Kidney (tissue), 14 donors: ENCODE data around the gene TIMM10. TPM values are rescaled to one million over a fixed set of nuclear protein-coding genes. Genes with fewer than 3 reads are reported as not detected.
"Not testable (repeated sequence)": the region's sequence is repeated elsewhere in the genome, so short reads cannot be mapped to it uniquely, and the experiment has no call there.

Experiments
- DNase-seq, 5 donors: peaks; one replicate each; pipeline ENCODE4 v3.0.0-alpha.2; 2013 to 2020
- FAIRE-seq: peaks from 2 replicates; lab custom pipeline; 2012; peaks lifted over from hg19 to GRCh38; lab: Jason Lieb, UNC
- H3K27ac ChIP-seq, 2 donors: one replicate each; pipeline ENCODE4 v1.7.0; 2013; ENCODE audit warnings: low read depth in 2 of 2, low read length in 2 of 2, inconsistent platforms in 1 of 2
- H3K27me3 ChIP-seq: one replicate; pipeline ENCODE4 v1.7.1; 2013; ENCODE audit warnings: low read length, inconsistent platforms; ENCODE audit not compliant: control insufficient read depth, insufficient read depth
- H3K36me3 ChIP-seq, 3 donors: one replicate each; pipeline versions ENCODE4 v1.7.0 to v1.7.1; 2013; ENCODE audit warnings: low read length in 3 of 3, control low read depth in 1 of 3, inconsistent platforms in 1 of 3; ENCODE audit not compliant: insufficient read depth in 3 of 3, control insufficient read depth in 2 of 3
- H3K4me1 ChIP-seq, 3 donors: one replicate each; pipeline versions ENCODE4 v1.7.0 to v1.7.1; 2013; ENCODE audit warnings: low read length in 3 of 3, inconsistent platforms in 1 of 3, low read depth in 1 of 3; ENCODE audit not compliant: control insufficient read depth in 2 of 3, insufficient read depth in 2 of 3
- H3K4me3 ChIP-seq, 3 donors: one replicate each; pipeline versions ENCODE4 v1.7.0 to v1.8.1; 2013; ENCODE audit warnings: low read length in 3 of 3, control low read depth in 1 of 3, inconsistent platforms in 1 of 3
- H3K9ac ChIP-seq, 3 donors: one replicate each; pipeline versions ENCODE4 v1.7.0 to v1.7.1; 2013; ENCODE audit warnings: low read length in 3 of 3, control low read depth in 1 of 3, inconsistent platforms in 1 of 3
- H3K9me3 ChIP-seq, 3 donors: one replicate each; pipeline versions ENCODE4 v1.7.0 to v1.7.1; 2013; ENCODE audit warnings: low read length in 3 of 3, control low read depth in 1 of 3, inconsistent platforms in 1 of 3; ENCODE audit not compliant: control insufficient read depth in 2 of 3, insufficient read depth in 1 of 3
- CTCF ChIP-seq: IDR thresholded peaks from 3 replicates; pipeline ENCODE4 v1.5.1; 2012; ENCODE audit warnings: mild to moderate bottlenecking, moderate library complexity, borderline replicate concordance; ENCODE audit not compliant: insufficient read depth; ENCODE audit errors: extremely low read depth
- intact Hi-C: fragments of 100-400 bp; cut with DNase I; formaldehyde crosslinking; loops from one replicate; pipeline ENCODE4 v1.11.1; 2022
- polyA plus RNA-seq: library from polyadenylated mRNA; stranded (reverse); fragments of 350-450 nt; fragmentation: Illumina TruSeq; extraction: RNeasy Lipid Tissue Mini Kit (QIAGEN cat#74804); gene quantifications from one replicate; pipeline ENCODE4 v1.2.3, GENCODE V29; 2014; ENCODE audit warnings: low read depth, low replicate concordance; ENCODE audit not compliant: insufficient read depth
- total RNA-seq: library from RNA; stranded (reverse); fragmentation: NEBNext Ultra II Directional; extraction: Animal tissue kit (Norgen Biotek cat#: 25700); gene quantifications from one replicate; pipeline ENCODE4 v1.2.1, GENCODE V29; 2021
- donor health status: control.
- donor health status: control.
- donor health status: control.
- donor health status: control.
- donor health status: control.
- donor health status: DM: yes; HTN: yes; CAD: no.
- donor health status: Normal renal cell carcinoma (clear cell type).

TIMM10 gene
- total and polyA plus RNA-seq, 2 donors from 2014 or later, result 38.6 to 174 TPM

DNA sequence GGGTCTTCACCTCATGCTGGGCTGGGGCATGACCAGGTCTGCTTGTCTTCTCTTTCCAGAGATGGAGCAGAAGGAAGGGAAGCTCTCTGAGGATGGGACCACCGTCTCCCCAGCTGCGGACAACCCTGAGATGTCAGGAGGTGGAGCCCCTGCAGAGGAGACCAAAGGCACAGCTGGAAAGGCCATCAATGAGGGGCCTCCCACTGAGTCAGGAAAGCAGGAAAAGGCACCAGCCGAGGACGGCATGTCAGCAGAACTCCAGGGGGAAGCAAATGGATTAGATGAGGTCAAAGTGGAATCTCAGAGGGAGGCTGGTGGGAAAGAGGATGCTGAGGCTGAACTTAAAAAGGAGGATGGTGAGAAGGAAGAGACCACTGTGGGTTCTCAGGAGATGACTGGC, 12.0 kb upstream of the TIMM10 start:
- H3K9ac ChIP-seq, result no peak overlapping the region
- H3K36me3 ChIP-seq, result no peaks in the 10 kb centered on the region
- no peaks in the 10 kb centered on the region for H3K4me1 ChIP-seq
- no peak overlapping the region for H3K27ac ChIP-seq
- no peak for TF ChIP-seq CTCF
- FAIRE-seq, result no peak
- DNase-seq, result no peak
- no peaks in the 10 kb centered on the region for H3K27me3 ChIP-seq
- no peak overlapping the region for H3K4me3 ChIP-seq
- intact Hi-C loops, result no loop called here
- no peaks in the 10 kb centered on the region for H3K9me3 ChIP-seq

GRCh38 chr11:57541169-57541568, 10.6 kb upstream of the TIMM10 start:
- Histone ChIP-seq H3K4me3 (no peak overlapping the region), H3K9ac (no peak overlapping the region), H3K27me3 (no peaks in the 10 kb centered on the region), H3K4me1 (no peaks in the 10 kb centered on the region), H3K27ac (no peak overlapping the region), H3K9me3 (no peaks in the 10 kb centered on the region), H3K36me3 (no peaks in the 10 kb centered on the region)
- intact Hi-C loops, result no loop called here
- DNase-seq (no peak), FAIRE-seq (no peak)
- TF ChIP-seq CTCF, result no peak

GRCh38 chr11:57539342-57539741, 8.8 kb upstream of the TIMM10 start:
- H3K9ac ChIP-seq, result no peak overlapping the region
- TF ChIP-seq CTCF, result no peak
- H3K36me3 ChIP-seq, result no peaks in the 10 kb centered on the region
- DNase-seq (no peak), FAIRE-seq (no peak)
- H3K27ac ChIP-seq, result no peak overlapping the region
- H3K9me3 ChIP-seq, result no peaks in the 10 kb centered on the region
- intact Hi-C loops, result no loop called here
- H3K4me1 ChIP-seq, result no peaks in the 10 kb centered on the region
- H3K27me3 ChIP-seq, result no peaks in the 10 kb centered on the region
- no peak overlapping the region for H3K4me3 ChIP-seq

DNA sequence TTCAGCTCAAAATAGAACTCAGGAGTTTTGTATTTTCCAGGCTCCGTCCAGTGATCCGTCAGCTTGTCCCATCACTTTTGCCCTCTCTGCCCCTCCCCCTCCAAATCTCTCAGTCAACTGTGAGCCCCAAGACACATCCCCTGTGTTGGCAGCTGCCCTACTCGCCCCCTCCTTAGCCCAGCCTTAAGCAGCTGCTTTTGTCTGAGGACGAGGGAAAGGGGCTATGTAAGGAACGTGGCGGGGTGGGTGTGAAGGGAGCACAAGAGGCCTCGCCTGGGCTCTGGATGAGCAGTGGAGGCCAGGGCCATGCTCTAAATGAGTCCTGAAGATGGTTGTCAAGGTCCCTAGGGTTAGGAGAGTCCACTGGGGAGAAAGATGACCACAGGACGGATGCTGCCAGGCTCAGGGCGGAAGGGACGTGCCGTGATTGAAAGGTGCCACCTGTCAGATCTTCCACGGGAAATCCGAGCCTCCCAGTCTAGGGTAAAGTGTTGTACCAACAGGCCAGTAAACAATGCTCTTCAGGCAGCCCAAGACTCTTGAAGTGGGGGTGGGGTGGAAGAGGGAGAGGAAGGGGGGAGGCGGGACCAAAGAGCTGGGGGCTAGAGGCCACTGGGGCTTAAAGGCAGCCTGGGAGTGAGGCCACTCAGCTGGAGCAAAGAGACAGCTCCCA, 6.5 kb upstream of the TIMM10 start, which contains the start of gene SMTNL1:
SMTNL1 (plus strand) TSS at position 649 of the 673 bp plus-strand sequence. CDS start 5,048 bp downstream, outside the sequence.
- Histone ChIP-seq H3K27ac (no peak within 1 kb of the TSS), H3K9ac (no peak within 1 kb of the TSS), H3K27me3 (no peaks in the 10 kb centered on the region), H3K4me1 (no peaks in the 10 kb centered on the region), H3K36me3 (no peaks in the 10 kb centered on the region), H3K4me3 (no peak within 1 kb of the TSS), H3K9me3 (no peaks in the 10 kb centered on the region)
- TF ChIP-seq CTCF, result no peak
- peak in 3 of 5 donors; percentile 53 to 63 (median 56) for DNase-seq
- intact Hi-C loops, result no loop called here
- no peak for FAIRE-seq

- H3K9ac ChIP-seq, H3K4me3 ChIP-seq, H3K9me3 ChIP-seq, intact Hi-C loops, H3K36me3 ChIP-seq, H3K27me3 ChIP-seq, H3K4me1 ChIP-seq, FAIRE-seq, H3K27ac ChIP-seq, DNase-seq: not testable (repeated sequence)
These were observed 3.9 kb upstream of the TIMM10 start for GRCh38 chr11:57534449-57534848.
